BLaER1 treated with 17β-estradiol and CSF1 and Interleukin-3, amounts not matched to agents 10 nM and 100 nM (cell line): ENCODE measurements around the gene DNAH17.

Source experiments
- H3K27ac ChIP-seq, 11 experiments: shearing (Covaris generic); formaldehyde crosslinking; 2 replicates each; pipeline ENCODE4 v1.8.1; 2022
- H3K27me3 ChIP-seq, 11 experiments: shearing (Covaris generic); formaldehyde crosslinking; 2 replicates each; pipeline ENCODE4 v1.8.1; 2022
- H3K36me3 ChIP-seq, 11 experiments: shearing (Covaris generic); formaldehyde crosslinking; 2 replicates each; pipeline ENCODE4 v1.8.1; 2022
- H3K4me1 ChIP-seq, 10 experiments: shearing (Covaris generic); formaldehyde crosslinking; 2 replicates each; pipeline ENCODE4 v1.8.1; 2022
- H3K4me2 ChIP-seq, 11 experiments: shearing (Covaris generic); formaldehyde crosslinking; 2 replicates each; pipeline ENCODE4 v1.8.1; 2022
- H3K4me3 ChIP-seq, 10 experiments: shearing (Covaris generic); formaldehyde crosslinking; 2 replicates each; pipeline ENCODE4 v1.8.1; 2022
- H3K9ac ChIP-seq, 11 experiments: shearing (Covaris generic); formaldehyde crosslinking; 2 replicates each; pipeline ENCODE4 v1.8.1; 2022
- H3K9me3 ChIP-seq, 11 experiments: shearing (Covaris generic); formaldehyde crosslinking; replicated peaks in 1 of 11; 2 replicates each; pipeline ENCODE4 v1.8.1; 2022
- H4K20me1 ChIP-seq, 11 experiments: shearing (Covaris generic); formaldehyde crosslinking; 2 replicates each; pipeline ENCODE4 v1.8.1; 2022
- Cebpa-rat ChIP-seq, 11 experiments: shearing (Covaris generic); IDR thresholded peaks; 2 replicates each; pipeline ENCODE4 v1.8.1; 2022

Gene DNAH17

GRCh38 chr17:78414178-78415162 is 162.7 kb downstream of the DNAH17 start:
- TF ChIP-seq Cebpa-rat (IDR thresholded peaks at IDR 0.05) = no peak
- H3K9ac ChIP-seq = peak overlapping the region; percentile 64 to 81 (median 77)
- H3K36me3 ChIP-seq = peaks cover 30 to 96% (median 79%) of the 10 kb centered on the region in 11 experiments
- peak overlapping the region in 3 of 10 experiments; percentile 17 to 44 (median 21); a peak in 4 of 20 replicates for H3K4me3 ChIP-seq
- peaks cover 1 to 74% (median 40%) of the 10 kb centered on the region in 11 experiments; a peak in 19 of 22 replicates for H4K20me1 ChIP-seq
- H3K27me3 ChIP-seq = no peaks in the 10 kb centered on the region
- peak overlapping the region; percentile 82 to 99 (median 91) for H3K27ac ChIP-seq
- peak overlapping the region; percentile 67 to 97 (median 89) for H3K4me2 ChIP-seq
- H3K9me3 ChIP-seq = no peaks in the 10 kb centered on the region
- H3K4me1 ChIP-seq = peaks cover 63 to 100% (median 83%) of the 10 kb centered on the region in 10 experiments

GRCh38 chr17:78412403-78412802 is 164.8 kb downstream of the DNAH17 start:
- peak overlapping the region; percentile 67 to 97 (median 89) for H3K4me2 ChIP-seq
- H3K9me3 ChIP-seq = no peaks in the 10 kb centered on the region
- peaks cover 73 to 100% (median 91%) of the 10 kb centered on the region in 10 experiments for H3K4me1 ChIP-seq
- H3K9ac ChIP-seq = peak overlapping the region; percentile 64 to 81 (median 78)
- H3K36me3 ChIP-seq = peaks cover 44 to 96% (median 78%) of the 10 kb centered on the region in 11 experiments
- no peak for TF ChIP-seq Cebpa-rat (IDR thresholded peaks at IDR 0.05)
- H3K4me3 ChIP-seq = peak overlapping the region in 4 of 10 experiments; percentile 26 to 44 (median 33); a peak in 5 of 20 replicates
- no peaks in the 10 kb centered on the region for H3K27me3 ChIP-seq
- H3K27ac ChIP-seq = peak overlapping the region; percentile 82 to 99 (median 91)
- peaks cover 21 to 93% (median 61%) of the 10 kb centered on the region in 11 experiments; a peak in 20 of 22 replicates for H4K20me1 ChIP-seq

- no peak for TF ChIP-seq Cebpa-rat (IDR thresholded peaks at IDR 0.05)
- H3K9me3 ChIP-seq = no peaks in the 10 kb centered on the region
- H3K36me3 ChIP-seq = peaks cover 49 to 96% (median 78%) of the 10 kb centered on the region in 11 experiments
- H3K4me1 ChIP-seq = peaks cover 68 to 100% (median 88%) of the 10 kb centered on the region in 10 experiments
- no peak overlapping the region for H3K4me3 ChIP-seq
- peaks cover 32 to 94% (median 71%) of the 10 kb centered on the region in 11 experiments; a peak in 20 of 22 replicates for H4K20me1 ChIP-seq
- peak overlapping the region; percentile 64 to 81 (median 78); a peak in 18 of 22 replicates for H3K9ac ChIP-seq
- no peaks in the 10 kb centered on the region for H3K27me3 ChIP-seq
- H3K4me2 ChIP-seq = peak overlapping the region in 10 of 11 experiments; percentile 76 to 97 (median 90); a peak in 20 of 22 replicates
- H3K27ac ChIP-seq = peak overlapping the region; percentile 82 to 99 (median 91); a peak in 21 of 22 replicates
Observed at GRCh38 chr17:78411241-78411857, 165.8 kb downstream of the DNAH17 start.

DNA sequence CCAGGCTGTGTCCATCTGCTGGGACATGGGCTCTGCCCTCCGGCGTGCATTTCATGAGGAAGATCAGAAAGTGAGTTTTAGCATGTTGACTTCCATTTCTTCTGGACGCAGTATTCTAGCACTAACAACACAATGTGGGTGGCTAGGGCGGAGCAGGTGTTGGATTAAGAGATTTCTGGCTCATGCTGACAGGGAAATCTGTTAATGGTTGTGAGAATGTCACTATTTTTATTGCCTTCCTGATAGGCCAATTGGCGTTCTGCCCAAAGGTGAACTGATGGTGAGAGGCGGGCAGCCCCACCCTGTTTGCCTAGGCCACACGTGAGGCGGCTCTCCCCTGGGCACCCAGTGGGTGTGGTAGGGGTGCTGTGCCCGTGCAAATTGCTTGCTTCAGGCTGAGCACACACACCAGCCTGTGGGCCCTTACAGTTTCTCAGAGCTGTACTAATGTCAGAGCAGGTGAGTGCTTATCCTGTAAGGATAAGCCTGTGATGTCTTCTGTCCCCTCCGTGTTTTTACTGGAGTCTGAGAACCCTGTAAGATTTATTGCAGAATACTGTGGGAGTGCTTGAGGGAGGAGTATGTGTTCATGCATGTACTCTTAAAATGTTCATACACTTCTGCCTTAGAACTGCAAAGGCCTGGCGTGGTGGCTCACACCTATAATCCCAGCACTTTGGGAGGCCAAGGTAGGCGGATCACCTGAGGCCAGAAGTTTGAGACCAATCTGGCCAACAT is 167.8 kb downstream of the DNAH17 start:
- peaks cover 38 to 98% (median 82%) of the 10 kb centered on the region in 11 experiments; a peak in 20 of 22 replicates for H4K20me1 ChIP-seq

DNA sequence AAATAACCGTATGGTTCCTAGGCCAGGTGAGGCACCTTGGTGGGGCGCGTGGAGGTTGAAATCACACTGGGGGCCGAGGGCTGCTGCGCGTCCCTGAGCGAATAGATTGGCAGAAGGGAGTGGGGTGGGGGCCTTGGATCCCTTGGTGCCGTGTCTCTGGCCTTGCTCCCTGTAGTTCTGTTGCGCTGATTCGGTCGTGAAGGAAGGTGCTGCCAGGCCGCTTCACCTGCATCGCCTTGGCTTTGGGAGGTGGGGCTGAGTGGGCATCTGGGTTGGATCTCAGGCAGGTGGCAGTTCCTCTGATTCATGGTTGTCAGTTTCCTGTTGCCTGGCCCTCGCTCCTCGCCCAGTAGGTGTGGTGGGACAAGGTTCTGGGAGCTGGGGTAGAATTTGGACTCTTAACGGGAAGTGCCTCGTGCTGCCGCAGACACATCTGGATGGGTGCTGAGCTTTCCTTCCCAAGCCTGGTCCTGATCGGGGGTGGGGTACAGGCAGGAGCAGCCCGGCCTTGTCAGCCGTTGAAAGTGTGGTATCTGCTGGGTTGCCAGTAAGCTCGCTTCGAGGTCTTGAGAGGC is 168.6 kb downstream of the DNAH17 start:
- H3K4me3 ChIP-seq = no peak overlapping the region
- peak overlapping the region in 8 of 11 experiments; percentile 5 to 94 (median 34); a peak in 9 of 22 replicates for H3K27ac ChIP-seq
- peaks cover 38 to 98% (median 79%) of the 10 kb centered on the region in 11 experiments; a peak in 20 of 22 replicates for H4K20me1 ChIP-seq
- TF ChIP-seq Cebpa-rat (IDR thresholded peaks at IDR 0.05) = no peak
- no peaks in the 10 kb centered on the region for H3K9me3 ChIP-seq
- peaks cover 61 to 96% (median 81%) of the 10 kb centered on the region in 11 experiments for H3K36me3 ChIP-seq
- H3K4me2 ChIP-seq = peak overlapping the region in 6 of 11 experiments; percentile 1 to 56 (median 36); a peak in 11 of 22 replicates
- H3K4me1 ChIP-seq = peaks cover 47 to 91% (median 66%) of the 10 kb centered on the region in 10 experiments
- no peaks in the 10 kb centered on the region for H3K27me3 ChIP-seq
- peak overlapping the region in 6 of 11 experiments; percentile 8 to 56 (median 24); a peak in 4 of 22 replicates for H3K9ac ChIP-seq

More for the DNA sequence above, 167.8 kb downstream of the DNAH17 start:
- Histone ChIP-seq H3K4me1 (peaks cover 55 to 99% (median 74%) of the 10 kb centered on the region in 10 experiments), H3K36me3 (peaks cover 53 to 96% (median 80%) of the 10 kb centered on the region in 11 experiments), H3K9me3 (no peaks in the 10 kb centered on the region), H3K27me3 (no peaks in the 10 kb centered on the region), H3K9ac (peak overlapping the region in 6 of 11 experiments; percentile 5 to 40 (median 24); a peak in 4 of 22 replicates), H3K27ac (peak overlapping the region in 8 of 11 experiments; percentile 15 to 94 (median 37); a peak in 10 of 22 replicates), H3K4me2 (peak overlapping the region in 6 of 11 experiments; percentile 1 to 56 (median 36); a peak in 10 of 22 replicates), H3K4me3 (no peak overlapping the region)
- no peak for TF ChIP-seq Cebpa-rat (IDR thresholded peaks at IDR 0.05)

GRCh38 chr17:78407387-78408000 is 169.7 kb downstream of the DNAH17 start:
- TF ChIP-seq Cebpa-rat (IDR thresholded peaks at IDR 0.05) = no peak
- peaks cover 72 to 98% (median 92%) of the 10 kb centered on the region in 11 experiments for H3K36me3 ChIP-seq

DNA sequence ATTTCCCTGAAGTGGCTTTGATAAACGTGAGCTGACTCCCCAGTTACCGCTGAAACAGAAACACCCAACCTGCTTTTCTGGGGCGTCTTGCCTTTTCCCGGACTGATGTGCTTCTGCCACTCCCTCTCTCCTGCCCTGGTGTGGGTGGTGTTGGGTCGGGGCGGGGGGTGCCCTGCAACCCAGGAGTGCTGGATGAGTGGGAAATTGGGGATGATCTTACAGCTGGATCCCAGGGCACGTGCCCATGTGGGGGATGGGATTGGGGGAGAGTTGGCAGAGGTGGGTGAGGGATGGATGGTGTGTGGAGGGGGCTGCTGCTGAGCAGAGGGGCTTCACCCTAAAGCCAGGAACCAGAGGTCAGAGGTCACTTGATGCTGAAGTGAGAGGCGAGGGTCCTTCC is 170.3 kb downstream of the DNAH17 start:
- no peak overlapping the region for H3K4me3 ChIP-seq
- H3K4me2 ChIP-seq = peak overlapping the region in 5 of 11 experiments; percentile 17 to 50 (median 43); a peak in 9 of 22 replicates
- peak overlapping the region in 5 of 11 experiments; percentile 15 to 56 (median 29); a peak in 9 of 22 replicates for H3K9ac ChIP-seq
- no peak for TF ChIP-seq Cebpa-rat (IDR thresholded peaks at IDR 0.05)
- peak overlapping the region in 7 of 11 experiments; percentile 5 to 94 (median 37); a peak in 11 of 22 replicates for H3K27ac ChIP-seq
- peaks cover 31 to 78% (median 51%) of the 10 kb centered on the region in 10 experiments for H3K4me1 ChIP-seq
- peaks cover 77 to 99% (median 94%) of the 10 kb centered on the region in 11 experiments for H3K36me3 ChIP-seq
- H3K27me3 ChIP-seq = no peaks in the 10 kb centered on the region
- H3K9me3 ChIP-seq = no peaks in the 10 kb centered on the region
- peaks cover 31 to 97% (median 89%) of the 10 kb centered on the region in 11 experiments; a peak in 20 of 22 replicates for H4K20me1 ChIP-seq

More at GRCh38 chr17:78407387-78408000, 169.7 kb downstream of the DNAH17 start:
- no peaks in the 10 kb centered on the region for H3K9me3 ChIP-seq
- peaks cover 37 to 81% (median 55%) of the 10 kb centered on the region in 10 experiments for H3K4me1 ChIP-seq
- H3K4me2 ChIP-seq = peak overlapping the region in 5 of 11 experiments; percentile 17 to 50 (median 43); a peak in 10 of 22 replicates
- H4K20me1 ChIP-seq = peaks cover 32 to 98% (median 86%) of the 10 kb centered on the region in 11 experiments; a peak in 20 of 22 replicates
- H3K9ac ChIP-seq = peak overlapping the region in 7 of 11 experiments; percentile 6 to 56 (median 37); a peak in 9 of 22 replicates
- H3K27me3 ChIP-seq = no peaks in the 10 kb centered on the region
- H3K27ac ChIP-seq = peak overlapping the region in 8 of 11 experiments; percentile 5 to 94 (median 40); a peak in 15 of 22 replicates
- H3K4me3 ChIP-seq = no peak overlapping the region
